Progenitor cell of endocrine pancreas (in vitro differentiated cells): ENCODE data around the gene C22orf39. TPM values are rescaled to one million over a fixed set of nuclear protein-coding genes. Genes with fewer than 3 reads are reported as not detected.
A peak's percentile ranks its signal among the peaks of the same experiment; 100 is the strongest.

Source experiments
- DNase-seq: peaks from one replicate; pipeline ENCODE4 v3.0.0; 2021; ENCODE audit warnings: low spot score; ENCODE audit not compliant: unreplicated experiment
- H3K27ac Mint-ChIP-seq: 2 replicates; pipeline ENCODE4 v1.8.0; 2021; ENCODE audit warnings: mild to moderate bottlenecking, moderate library complexity, mixed read lengths
- H3K27me3 Mint-ChIP-seq: 2 replicates; pipeline ENCODE4 v1.8.0; 2021; ENCODE audit warnings: mixed read lengths
- H3K36me3 Mint-ChIP-seq: 2 replicates; pipeline ENCODE4 v1.8.0; 2022; ENCODE audit warnings: mixed read lengths; ENCODE audit not compliant: insufficient read depth
- H3K4me1 Mint-ChIP-seq: 2 replicates; pipeline ENCODE4 v1.8.0; 2021; ENCODE audit warnings: low read depth, mixed read lengths
- H3K4me3 Mint-ChIP-seq: 2 replicates; pipeline ENCODE4 v1.8.0; 2021; ENCODE audit warnings: low read depth, mild to moderate bottlenecking, moderate library complexity, mixed read lengths
- H3K9me3 Mint-ChIP-seq: 2 replicates; pipeline ENCODE4 v1.8.0; 2021; ENCODE audit warnings: low read depth, mixed read lengths
- CTCF ChIP-seq: fragments of 200-600 bp; sonication (generic); IDR thresholded peaks from one replicate; pipeline ENCODE4 v1.5.0; 2021; ENCODE audit warnings: antibody characterized with exemption, mild to moderate bottlenecking; ENCODE audit not compliant: unreplicated experiment
- total RNA-seq: library from RNA; stranded (reverse); gene quantifications from 2 replicates; pipeline ENCODE4 v1.2.1, GENCODE V29; 2021

C22orf39 gene
- total RNA-seq, 1 donor from 2014 or later, result 28.8 TPM

- DNase-seq, result no peak
- peak overlapping the region; percentile 65 for H3K27ac Mint-ChIP-seq
- no peak for TF ChIP-seq CTCF
- H3K4me1 Mint-ChIP-seq, result peaks cover 23% of the 10 kb centered on the region
- H3K4me3 Mint-ChIP-seq, result peak overlapping the region; percentile 85
- H3K27me3 Mint-ChIP-seq, result no peaks in the 10 kb centered on the region
- H3K9me3 Mint-ChIP-seq, result no peaks in the 10 kb centered on the region
- H3K36me3 Mint-ChIP-seq, result peaks cover 5% of the 10 kb centered on the region
Observed at GRCh38 chr22:19429950-19430889, 17.3 kb downstream of the C22orf39 start.

DNA sequence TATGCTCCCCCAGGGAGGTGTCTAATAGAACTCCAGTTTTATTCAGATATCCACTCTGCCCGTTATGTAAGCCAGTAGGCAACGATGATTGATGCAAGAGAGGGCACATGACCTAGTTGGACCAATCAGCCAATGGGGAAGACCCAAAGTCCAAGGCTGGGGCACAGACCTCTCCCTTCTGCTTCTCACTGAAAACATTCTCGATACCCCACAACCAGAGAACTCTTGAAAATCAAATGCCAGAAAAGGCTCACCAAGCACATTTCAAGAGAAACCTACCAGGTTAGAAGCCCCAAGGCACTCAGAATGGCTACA is 23.4 kb downstream of the C22orf39 start:
- no peak for TF ChIP-seq CTCF
- DNase-seq, result no peak
- no peak overlapping the region for H3K4me3 Mint-ChIP-seq
- H3K4me1 Mint-ChIP-seq, result peaks cover 3% of the 10 kb centered on the region
- no peaks in the 10 kb centered on the region for H3K27me3 Mint-ChIP-seq
- no peaks in the 10 kb centered on the region for H3K9me3 Mint-ChIP-seq
- no peak overlapping the region for H3K27ac Mint-ChIP-seq
- peaks cover 4% of the 10 kb centered on the region for H3K36me3 Mint-ChIP-seq

GRCh38 chr22:19422440-19423301 is 24.8 kb downstream of the C22orf39 start:
- peaks cover 3% of the 10 kb centered on the region for H3K9me3 Mint-ChIP-seq
- H3K4me3 Mint-ChIP-seq, result no peak overlapping the region

DNA sequence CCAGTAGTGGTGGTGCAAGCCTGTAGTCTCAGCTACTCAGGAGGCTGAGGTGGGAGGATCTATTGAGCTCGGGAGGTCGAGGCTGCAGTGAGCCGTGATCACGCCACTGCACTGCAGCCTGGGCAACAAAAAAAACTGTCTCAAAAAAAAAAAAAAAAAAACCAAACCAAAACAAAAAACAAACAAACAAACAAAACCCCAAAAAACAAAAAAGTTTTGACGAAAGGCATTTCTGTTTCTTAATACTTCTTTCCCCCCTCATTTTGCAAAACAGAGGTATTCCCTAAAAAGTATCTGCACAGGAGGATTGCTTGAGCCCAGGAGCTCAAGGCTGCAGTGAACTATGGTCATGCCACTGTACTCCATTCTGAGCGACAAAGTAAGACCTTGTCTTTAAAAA is 27.2 kb downstream of the C22orf39 start:
- TF ChIP-seq CTCF, result no peak
- Mint-ChIP-seq H3K9me3 (peaks cover 3% of the 10 kb centered on the region), H3K36me3 (peaks cover 8% of the 10 kb centered on the region), H3K27me3 (no peaks in the 10 kb centered on the region), H3K4me1 (peaks cover 2% of the 10 kb centered on the region), H3K4me3 (no peak overlapping the region), H3K27ac (no peak overlapping the region)
- no peak for DNase-seq

More at GRCh38 chr22:19422440-19423301, 24.8 kb downstream of the C22orf39 start:
- no peak for TF ChIP-seq CTCF
- Mint-ChIP-seq H3K27ac (no peak overlapping the region), H3K36me3 (peaks cover 5% of the 10 kb centered on the region), H3K27me3 (no peaks in the 10 kb centered on the region), H3K4me1 (peaks cover 2% of the 10 kb centered on the region)
- no peak for DNase-seq

GRCh38 chr22:19419464-19420178 is 27.9 kb downstream of the C22orf39 start:
- Mint-ChIP-seq H3K36me3 (peaks cover 8% of the 10 kb centered on the region), H3K27ac (no peak overlapping the region), H3K27me3 (no peaks in the 10 kb centered on the region), H3K4me3 (no peak overlapping the region), H3K9me3 (peaks cover 3% of the 10 kb centered on the region), H3K4me1 (peaks cover 2% of the 10 kb centered on the region)
- DNase-seq, result no peak
- no peak for TF ChIP-seq CTCF
